GM18526 (cell line): ENCODE measurements around the gene FARP2.

Source experiments
- POLR2A ChIP-seq: IDR thresholded peaks from 3 replicates; pipeline ENCODE4 v1.6.1; 2011; ENCODE audit not compliant: insufficient read length; ENCODE audit errors: extremely low read depth

Gene FARP2

DNA sequence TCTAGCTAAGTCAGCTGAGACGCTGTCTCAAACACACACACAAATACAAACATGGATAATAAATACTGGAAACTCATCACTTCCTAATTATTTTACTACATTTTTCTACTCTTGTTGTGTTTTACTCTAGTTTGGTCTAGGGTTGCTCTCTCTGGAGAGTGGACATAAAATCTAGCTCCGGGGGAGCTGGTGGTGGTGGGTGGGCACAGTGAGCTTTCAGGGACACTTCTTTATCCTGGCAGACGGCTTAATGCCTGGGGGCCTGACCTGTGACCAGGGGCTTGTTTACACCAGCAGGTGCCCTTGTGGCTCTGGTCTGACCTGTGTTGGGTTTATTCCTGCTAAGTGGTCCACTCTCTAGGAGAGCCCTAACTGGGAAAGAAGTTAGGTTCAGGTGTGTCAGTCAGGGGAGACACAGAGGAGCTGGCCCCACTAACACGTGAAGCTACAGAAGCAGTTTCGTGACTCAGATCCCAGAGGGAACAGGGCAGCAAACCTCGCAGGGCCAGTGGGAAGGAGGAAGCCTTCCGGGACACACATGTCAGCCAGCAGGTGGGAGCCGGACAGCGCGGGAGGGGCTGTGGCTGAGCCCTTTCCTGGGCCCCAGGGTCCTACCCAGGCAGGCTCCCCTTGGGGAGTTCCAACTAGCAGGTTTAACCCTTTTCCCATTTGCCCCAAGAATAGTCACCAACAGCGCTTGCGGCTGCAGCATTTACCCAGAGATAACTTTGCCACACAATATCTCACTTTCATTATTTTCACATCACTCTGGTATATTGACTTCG, 180.0 kb downstream of the FARP2 start:
- no peak for TF ChIP-seq POLR2A

- no peak for TF ChIP-seq POLR2A
Measured at GRCh38 chr2:241538838-241539615, 182.9 kb downstream of the FARP2 start.

GRCh38 chr2:241539616-241540374, 183.7 kb downstream of the FARP2 start:
- TF ChIP-seq POLR2A, result no peak

GRCh38 chr2:241540401-241540770, 184.3 kb downstream of the FARP2 start:
- TF ChIP-seq POLR2A, result no peak

DNA sequence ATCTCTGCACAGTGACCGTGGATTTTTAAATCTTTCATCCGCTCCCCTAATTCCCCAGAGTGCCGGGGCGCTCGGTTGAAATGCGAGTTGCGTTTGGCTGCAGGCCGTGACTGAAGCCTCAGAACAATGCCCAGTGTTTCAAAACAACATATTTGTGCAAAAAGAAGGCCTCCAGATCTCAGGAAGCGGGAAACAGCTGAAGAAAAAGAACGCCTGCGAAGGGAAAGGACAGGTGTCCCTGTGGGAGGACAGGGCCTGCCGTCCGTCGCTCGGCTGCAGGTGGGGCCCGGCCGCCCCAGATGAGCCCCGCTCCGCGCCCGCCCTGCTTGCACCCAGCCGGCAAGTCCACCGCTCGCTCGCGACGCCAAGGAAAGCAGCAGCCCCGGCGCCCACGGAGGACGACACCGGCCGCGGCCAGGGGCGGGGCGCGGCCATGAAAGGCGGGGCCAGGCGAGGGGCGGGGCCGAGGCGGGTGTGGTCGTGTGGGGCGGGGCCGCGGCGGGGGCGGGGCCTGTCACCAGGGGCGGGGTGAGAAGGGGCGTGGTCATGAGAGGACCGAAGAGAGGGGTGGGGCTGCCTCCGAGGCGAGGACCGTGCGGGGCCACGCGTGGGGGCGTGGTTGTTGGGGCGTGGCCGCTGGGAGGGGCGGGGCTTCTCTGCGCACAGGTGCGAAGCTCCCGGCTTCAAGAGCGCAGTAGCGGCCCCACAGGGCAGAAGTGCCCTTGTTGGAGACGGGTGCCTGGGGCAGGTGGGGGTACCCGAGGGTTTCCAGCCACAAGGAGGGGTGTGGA, 184.9 kb downstream of the FARP2 start:
- TF ChIP-seq POLR2A, result no peak

GRCh38 chr2:241541564-241542277, 185.6 kb downstream of the FARP2 start:
- TF ChIP-seq POLR2A, result no peak

GRCh38 chr2:241542278-241542605, 186.2 kb downstream of the FARP2 start:
- TF ChIP-seq POLR2A, result no peak
